Prostate gland (tissue), 2 donors: ENCODE measurements around the gene FGF12.
"Not testable (repeated sequence)": the region's sequence is repeated elsewhere in the genome, so short reads cannot be mapped to it uniquely, and the experiment has no call there.

ENCODE experiments used
- POLR2A ChIP-seq: fragments of 450-650 bp; IDR thresholded peaks from one replicate; pipeline ENCODE4 v1.6.1; 2016; ENCODE audit warnings: antibody characterized with exemption, mild to moderate bottlenecking
- TF ChIP-seq, protein P1 (sequence below), 4 experiments: fragments of 200-600 bp in 2 of 4; fragments of 450-650 bp in 2 of 4; sonication (generic) in 2 of 4; IDR thresholded peaks; 1 replicate in 3 of 4; 2 replicates in 1 of 4; pipeline ENCODE4 v1.5.1; 2016 to 2019; ENCODE audit warnings: antibody characterized with exemption in 4 of 4, mild to moderate bottlenecking in 2 of 4, moderate library complexity in 2 of 4

DNA sequence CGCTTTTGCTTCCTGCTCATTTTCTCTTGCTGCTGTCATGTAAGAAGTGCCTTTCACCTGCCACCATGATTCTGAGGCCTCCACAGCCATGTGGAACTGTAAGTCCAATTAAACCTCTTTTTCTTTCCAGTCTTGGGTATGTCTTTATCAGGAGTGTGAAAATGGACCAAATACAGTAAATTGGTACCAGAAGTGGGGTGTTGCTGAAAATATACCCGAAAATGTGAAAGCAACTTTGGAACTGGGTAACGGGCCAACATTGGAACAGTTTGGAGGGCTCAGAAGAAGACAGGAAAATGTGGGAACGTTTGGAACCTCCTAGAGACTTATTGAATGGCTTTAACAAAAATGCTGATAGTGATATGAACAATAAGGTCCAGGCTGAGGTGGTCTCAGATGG lies 47.0 kb upstream of the FGF12 start:
- TF ChIP-seq, protein P1, sequence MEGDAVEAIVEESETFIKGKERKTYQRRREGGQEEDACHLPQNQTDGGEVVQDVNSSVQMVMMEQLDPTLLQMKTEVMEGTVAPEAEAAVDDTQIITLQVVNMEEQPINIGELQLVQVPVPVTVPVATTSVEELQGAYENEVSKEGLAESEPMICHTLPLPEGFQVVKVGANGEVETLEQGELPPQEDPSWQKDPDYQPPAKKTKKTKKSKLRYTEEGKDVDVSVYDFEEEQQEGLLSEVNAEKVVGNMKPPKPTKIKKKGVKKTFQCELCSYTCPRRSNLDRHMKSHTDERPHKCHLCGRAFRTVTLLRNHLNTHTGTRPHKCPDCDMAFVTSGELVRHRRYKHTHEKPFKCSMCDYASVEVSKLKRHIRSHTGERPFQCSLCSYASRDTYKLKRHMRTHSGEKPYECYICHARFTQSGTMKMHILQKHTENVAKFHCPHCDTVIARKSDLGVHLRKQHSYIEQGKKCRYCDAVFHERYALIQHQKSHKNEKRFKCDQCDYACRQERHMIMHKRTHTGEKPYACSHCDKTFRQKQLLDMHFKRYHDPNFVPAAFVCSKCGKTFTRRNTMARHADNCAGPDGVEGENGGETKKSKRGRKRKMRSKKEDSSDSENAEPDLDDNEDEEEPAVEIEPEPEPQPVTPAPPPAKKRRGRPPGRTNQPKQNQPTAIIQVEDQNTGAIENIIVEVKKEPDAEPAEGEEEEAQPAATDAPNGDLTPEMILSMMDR (IDR thresholded peaks at IDR 0.05), result not testable (repeated sequence)
- not testable (repeated sequence) for TF ChIP-seq POLR2A
